HG02970 (cell line): ENCODE measurements around the gene GPR82.
A peak's percentile ranks its signal among the peaks of the same experiment; 100 is the strongest.
"Not testable (repeated sequence)": the region's sequence is repeated elsewhere in the genome, so short reads cannot be mapped to it uniquely, and the experiment has no call there.

Experiments
- ATAC-seq: cut with Tn5 transposase; IDR thresholded peaks from one replicate; pipeline ENCODE4 v1.9.1; 2021; ENCODE audit warnings: mild to moderate bottlenecking, moderate library complexity, moderate number of reproducible peaks; ENCODE audit not compliant: unreplicated experiment, low FRiP score

Gene GPR82

DNA sequence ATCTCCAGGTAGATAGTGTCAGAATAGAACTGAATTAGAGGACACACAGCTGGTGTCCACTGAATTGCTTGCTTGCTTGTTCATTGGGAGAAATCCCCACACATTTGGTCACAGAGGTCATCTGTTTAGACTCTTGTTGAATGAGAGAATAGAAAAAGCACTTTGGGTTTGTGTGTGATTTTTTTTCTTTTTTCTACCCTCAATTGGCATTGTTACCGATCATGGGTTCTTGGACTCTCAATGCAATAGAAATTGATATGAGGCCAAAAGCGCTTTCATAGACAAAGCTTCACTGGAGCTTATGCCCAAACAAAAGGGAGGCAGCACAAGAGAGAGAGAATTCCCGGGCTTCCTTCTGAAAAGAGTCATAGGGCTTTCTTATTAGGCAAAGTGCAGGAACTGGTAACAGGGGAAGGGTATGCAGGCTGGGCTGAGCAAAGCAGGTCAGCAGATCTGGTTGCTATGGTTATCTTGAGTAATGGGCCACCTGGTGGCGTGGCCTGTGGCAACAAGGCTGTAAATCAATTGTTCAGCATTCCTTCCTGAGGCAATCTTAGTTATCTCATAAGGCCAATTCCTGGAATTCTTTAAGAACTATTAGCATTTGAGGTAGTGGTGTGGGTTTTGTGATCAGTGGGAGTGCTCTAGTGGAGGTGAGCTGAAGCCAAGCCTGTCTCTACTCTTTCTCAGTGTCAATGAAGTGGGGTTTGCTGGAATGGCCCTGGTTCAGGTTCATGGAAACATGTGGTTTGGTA lies 5.3 kb upstream of the GPR82 start:
- ATAC-seq: no peak

DNA sequence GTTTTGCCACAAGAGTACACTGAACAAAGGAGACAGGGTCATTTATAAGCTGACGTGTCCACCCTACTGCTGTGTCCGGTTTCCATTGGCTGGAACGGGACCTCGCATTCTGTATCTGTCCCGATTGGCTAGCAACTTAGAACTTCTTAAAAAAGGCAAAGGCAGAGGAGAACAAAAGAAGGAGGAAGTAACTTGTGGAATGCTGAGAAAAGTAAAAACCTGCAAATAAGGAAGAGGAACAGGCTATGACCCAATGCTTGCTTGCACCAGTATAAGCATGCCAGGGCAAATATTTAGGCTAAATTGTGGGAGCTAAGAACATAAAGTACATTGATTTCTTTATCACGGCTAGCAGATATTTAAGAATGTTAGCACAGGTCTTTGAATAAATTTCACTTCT lies 4.4 kb upstream of the GPR82 start:
- not testable (repeated sequence) for ATAC-seq

DNA sequence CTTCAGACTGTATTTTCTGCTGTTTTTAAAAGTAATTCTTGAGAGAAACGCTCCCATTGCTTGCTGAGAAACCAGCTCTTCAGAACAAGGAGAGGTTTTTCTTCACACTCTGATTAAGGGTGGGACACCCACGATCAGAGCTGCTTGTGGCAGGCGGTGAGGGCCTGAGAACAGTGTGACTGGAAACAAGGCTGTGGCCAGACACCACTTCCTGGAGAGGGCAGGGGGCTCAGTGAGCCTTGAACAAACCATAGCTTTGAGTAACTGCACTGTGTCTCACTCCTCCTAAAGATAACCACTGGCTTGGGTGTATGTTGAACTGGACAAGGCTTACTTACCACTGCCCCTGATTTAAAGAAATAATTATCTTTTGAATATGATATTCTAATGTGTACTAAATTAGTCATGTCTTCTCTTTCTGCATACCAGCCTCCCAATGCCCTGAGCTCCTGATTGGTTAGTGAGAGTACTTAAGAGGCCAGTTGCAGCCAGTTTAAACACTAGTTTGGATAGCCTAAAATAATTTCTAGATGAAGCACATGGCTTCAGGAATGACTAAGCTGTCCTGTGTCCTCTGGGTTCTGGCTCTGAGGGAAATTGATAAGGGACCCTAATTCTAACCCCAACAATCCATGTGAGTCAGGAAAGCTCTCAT lies 3.7 kb upstream of the GPR82 start:
- peak; percentile 58 for ATAC-seq

DNA sequence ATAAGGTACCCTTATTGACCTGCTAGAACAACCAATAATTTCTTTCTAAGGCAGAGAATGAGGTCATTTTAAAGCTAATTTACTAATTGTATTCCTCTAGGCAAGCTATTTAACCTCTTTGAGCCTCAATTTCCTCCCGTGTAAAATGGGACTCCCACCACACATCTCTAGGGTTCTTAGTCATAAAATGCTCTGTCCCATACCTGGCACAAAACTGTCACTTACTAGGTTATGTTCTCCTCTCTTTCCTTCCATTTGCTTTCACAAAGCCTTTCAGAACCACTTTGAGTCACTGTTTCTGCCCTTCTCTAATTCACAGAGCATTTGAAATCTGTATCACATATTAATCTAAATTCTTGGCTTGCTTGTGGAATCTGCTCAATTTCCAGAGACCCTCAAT lies 2.4 kb upstream of the GPR82 start:
- ATAC-seq: no peak

DNA sequence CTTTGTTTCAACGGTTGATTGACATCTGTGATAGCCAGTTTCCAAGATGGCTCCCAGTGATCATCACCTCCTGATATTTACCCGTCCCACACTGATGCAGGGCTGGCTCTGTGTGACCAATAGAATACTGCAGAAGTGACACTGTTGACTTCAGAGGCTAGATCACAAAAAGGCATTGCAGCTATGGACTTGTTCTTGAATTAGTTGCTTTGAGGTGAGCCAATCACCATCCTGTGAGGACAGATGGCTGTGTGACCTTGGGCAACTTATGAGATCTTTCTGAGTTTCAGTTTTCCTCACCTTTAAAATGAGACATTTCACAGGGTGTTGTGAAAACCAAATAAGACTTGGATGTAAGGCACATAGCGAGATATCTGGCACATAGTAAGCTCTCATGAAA lies 1.8 kb upstream of the GPR82 start:
- ATAC-seq: no peak

DNA sequence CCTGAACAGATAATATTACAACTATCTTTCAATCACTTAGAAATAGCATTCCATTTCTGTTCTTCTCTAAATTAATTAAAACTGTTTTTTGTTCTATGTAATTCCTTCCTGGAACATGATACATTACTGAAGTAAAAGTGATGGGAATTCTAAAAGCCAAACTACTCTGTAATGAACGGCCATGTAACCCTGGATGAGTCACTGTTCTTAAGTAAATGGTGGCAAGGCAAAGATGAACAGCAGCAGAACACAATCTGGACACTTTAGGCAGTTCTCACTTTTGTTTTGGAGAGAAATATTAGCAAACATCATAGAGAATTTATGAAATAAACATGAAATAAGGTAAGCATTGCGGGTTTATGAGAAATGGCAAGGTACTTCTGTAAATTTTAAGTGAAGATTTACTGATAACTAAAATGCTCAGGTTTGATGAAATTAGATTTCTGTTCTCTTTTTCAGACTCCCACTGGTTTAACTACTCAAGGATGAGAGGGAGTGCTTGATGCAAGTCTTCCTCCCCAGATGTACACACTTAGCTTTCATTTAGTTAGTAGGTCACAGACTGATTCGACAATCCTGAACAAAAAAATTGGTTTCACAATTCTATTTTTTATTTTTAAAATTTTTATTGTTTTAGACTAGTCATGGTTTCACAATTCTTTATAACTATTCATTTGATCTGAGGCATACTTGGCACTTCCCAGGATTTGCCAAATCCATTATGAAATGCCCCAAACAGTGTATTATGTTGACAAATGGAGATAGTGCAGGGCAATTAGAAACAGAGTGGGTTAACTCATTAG lies 964 bp upstream of the GPR82 start:
- ATAC-seq: no peak

DNA sequence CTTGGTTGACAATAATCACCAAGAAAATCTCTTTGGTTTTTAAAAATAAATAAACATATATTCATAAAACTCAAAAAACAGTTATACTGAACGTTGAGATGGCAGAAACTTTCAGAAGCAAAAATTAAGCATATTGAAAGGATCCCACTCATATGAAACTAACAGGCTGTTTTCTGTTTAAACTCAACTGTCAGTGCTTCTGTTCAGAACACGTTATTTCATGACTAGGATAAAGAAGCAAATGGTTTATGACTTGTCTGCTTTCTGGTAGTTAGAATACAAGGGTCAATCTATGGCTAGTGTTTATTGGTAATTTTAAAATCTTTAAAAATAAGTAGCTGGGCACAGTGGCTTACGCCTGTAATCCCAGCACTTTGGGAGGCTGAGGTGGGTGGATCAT lies 4.1 kb downstream of the GPR82 start:
- ATAC-seq: no peak

DNA sequence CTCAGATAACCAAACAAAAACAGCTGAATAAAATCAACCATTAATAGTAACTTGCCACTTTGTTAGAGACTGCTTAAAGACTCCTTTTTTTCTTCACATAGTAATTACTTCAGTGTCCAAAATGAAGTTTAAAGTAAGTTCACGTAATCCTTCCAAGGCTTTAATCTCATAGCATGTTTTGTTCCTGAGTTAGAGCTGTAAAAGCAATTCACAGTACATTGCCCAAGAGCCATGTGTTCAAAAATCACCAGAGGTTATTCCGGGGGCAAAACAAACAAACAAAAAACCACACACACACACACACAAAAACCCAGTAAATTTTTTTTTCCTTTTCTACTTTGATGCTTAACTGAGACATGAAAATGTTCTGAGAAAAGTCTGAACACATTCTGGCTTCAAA lies 6.1 kb downstream of the GPR82 start:
- ATAC-seq: no peak

DNA sequence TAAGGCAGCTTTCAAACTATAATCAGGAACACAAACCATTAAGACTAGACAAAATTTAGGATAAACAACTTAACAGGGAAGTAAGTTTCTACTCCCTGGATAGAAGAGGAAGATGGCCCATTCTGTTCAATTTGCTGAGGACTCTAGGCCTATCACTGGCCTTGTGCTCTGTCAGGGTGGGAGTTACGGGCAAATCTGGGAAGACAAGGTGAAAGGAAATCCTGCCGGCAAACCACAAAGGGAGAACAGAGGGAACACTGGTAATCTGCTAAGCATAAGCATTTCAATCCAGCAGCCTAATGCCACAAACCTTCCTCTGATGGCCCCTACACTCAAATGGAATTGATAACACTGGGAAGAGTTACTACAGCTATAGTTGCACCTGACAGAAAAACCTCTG lies 8.3 kb downstream of the GPR82 start:
- no peak for ATAC-seq

DNA sequence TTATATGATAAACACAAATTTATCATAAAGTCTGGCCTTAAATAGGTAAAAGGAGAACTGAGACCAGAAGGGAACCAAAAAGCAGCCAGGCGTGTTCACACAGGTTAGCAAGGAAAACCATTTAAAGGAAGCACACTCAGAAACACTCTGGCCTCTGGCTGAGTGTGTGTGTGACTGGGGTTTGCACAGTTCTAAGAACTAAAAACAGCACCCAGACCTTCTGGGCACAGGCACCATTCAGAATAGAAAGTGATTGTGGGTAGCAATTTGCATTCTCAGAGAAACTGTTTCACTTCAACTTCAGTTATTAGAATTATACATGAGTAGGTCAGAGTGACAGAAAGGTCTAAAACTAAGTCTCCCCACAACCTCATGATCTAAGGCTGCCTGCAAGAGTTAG lies 10.0 kb downstream of the GPR82 start:
- peak; percentile 87 for ATAC-seq

DNA sequence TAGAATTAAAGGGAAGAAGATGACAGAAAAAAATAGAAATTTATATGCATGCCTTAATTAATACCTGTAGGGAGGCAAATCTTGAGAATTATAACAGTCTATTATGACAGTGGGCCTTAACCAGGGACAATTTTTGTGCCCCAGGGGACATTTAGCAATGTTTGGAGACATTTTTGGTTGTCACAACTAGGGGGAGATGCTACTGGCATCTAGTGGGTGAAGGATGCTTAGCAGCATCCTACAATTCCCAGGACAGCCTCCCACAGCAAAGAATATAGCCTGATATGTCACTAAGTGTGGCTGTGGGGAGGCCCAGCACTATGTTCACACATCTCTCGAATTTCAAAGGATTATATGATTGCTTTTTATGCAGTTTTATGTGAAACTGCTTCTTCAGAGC lies 10.5 kb downstream of the GPR82 start:
- no peak for ATAC-seq

DNA sequence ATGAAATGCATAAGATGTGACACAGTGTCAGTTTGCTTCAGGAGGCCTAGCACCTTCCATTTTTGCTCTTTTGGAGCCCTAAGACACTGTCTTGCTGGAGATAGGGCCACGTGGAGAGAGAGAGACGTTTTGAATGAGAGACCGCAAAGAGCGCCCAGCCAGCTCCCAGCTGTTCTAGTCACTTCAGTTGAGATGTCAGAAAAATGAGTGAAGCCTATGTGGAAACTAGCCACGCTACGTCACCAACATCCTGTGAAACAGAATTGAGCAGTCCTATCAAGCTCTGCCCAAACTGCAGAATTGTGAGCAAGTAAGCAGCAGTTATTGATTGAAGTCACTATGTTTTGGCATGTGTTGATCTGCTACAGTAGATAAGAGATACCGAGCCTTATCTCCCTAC lies 13.1 kb downstream of the GPR82 start:
- no peak for ATAC-seq

DNA sequence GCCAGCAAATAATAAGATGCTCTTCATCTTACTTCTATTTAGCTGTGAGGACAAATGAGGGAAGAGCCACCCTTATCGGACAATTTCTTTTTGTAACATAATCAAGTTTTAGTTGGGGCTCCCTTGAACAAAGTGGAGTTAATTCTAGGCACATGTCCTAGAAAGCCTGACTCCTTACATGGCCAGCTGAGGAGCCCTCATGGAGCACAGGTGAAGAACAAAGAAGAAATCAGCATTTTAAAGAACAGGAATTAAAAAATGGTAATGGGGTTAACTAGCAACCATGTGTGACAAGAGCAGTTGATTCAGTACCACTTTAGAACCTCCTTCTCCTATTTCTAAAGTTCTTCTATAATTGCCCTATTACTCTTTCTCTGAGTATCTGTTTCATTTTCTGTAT lies 15.9 kb downstream of the GPR82 start:
- no peak for ATAC-seq

DNA sequence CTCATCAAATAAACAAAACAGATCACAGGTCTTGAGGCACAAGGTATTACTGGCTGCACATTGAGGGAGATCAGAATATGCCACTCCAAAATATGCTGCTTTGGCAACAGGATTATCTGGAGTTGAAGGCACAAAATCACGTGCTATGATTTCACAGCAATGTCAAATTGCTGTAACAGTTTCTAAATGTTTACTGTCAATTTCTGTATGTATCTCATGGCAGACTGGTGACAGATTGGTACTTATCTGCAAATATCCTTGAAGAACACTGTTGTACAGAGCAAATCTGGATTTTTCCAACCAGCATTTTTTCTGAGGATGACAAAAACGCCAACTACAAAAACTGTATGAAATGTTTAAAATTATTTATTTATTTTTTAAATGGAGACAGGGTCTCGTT lies 26.7 kb downstream of the GPR82 start:
- ATAC-seq: no peak

DNA sequence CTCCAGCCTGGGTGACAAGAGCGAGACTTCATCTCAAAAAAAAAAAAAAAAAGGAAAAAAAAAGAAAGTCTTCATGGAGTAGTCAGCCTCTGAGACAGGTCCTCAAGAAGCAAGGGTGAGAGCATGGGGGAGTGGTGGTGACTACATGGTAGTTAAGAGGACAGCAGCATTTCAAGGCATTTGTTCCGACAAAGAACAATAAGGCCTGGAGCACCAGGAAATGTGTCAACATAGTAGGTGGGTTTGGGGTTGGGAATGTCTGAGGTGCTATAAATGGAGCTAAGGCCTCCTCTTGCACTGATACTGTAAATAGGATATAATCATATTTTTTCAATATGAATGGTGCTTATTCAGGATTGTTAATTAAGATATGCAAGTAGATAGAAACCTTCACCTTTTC lies 34.4 kb downstream of the GPR82 start:
- no peak for ATAC-seq

DNA sequence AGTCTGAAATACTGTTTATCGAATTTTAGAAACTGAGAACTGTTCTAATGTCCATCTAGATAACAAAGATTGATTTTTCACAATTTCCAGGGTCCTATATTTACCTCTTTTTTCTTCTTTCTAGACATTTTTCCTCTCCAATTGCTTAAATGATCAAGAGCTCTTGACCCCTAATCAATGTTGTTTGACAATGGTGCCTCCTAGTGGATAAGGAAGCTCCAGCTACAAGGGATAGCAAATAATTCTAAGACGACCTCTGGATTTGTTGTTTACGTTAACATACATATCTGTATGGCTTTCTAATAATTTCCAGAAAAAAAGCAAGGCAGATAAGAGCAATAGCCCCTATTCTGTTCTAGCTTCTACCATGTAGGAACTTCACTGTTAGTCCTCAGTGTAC lies 35.8 kb downstream of the GPR82 start:
- no peak for ATAC-seq

DNA sequence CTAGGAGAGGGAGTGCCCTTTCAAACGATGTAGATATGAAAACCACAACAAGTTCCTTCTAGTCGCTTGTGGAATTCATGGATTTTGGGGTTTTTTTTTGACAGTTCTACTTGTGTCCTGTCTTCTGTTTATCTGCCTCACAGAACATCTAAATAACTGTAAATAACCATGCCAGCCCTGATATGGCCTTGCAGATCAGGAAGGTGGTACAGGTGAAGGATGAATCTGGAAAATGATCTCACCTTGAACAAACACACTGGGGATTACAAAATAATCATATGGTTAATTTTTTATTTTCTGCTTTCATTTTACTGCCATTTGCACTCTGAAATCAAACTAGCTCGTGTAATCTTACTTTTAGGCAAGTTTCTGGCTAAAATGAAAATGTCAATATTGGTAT lies 37.2 kb downstream of the GPR82 start:
- no peak for ATAC-seq

DNA sequence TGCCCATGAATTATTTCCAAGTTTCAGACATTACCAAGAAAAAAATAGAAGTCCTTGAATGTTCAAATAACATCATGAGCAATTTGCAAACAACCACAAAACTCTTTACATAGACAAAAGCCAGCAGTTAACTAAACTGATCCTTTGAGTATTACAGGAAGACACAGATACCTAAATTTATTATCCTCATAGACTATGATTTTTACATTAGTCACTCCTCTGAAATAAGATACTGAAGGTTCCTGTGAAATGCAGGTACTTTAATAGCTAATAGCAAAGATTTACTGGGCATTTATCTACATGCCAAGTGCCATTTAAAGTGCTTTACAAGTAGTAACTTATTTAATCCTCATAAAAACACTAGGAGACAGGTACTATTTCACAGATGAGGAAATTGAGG lies 37.7 kb downstream of the GPR82 start:
- ATAC-seq: no peak

DNA sequence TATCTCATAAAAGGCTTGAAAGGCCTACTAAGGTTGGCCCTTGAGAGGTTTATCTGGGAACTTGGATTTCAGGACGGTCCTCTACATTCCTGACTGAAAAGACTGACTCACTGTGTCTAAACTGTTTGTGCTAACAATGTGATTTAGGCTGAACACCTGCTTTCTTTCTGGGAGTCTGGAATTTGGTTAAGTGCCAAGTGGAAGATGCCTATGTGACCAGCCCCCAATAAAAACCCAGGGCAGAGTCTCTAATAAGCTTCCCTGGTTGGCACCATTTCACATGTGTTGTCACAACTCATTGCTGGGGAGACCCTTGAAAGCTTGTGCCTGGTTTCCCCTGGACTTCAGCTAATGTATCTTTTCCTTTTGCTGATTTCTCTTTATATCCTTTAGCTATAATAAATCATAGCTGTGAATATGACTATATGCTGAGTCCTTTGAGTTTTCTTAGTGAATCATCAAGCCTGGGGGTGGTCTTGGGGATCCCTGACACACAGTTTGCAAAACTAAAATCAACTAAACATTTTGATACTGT lies 55.1 kb downstream of the GPR82 start:
- no peak for ATAC-seq
